Endothelial cell of umbilical vein (primary cell): ENCODE results near the gene CDKL4. TPM values are rescaled to one million over a fixed set of nuclear protein-coding genes. Genes with fewer than 3 reads are reported as not detected.

Experiments
- BruUV-seq: library from RNA; stranded (reverse); fragments of 400-500 nt; replicated peaks from 2 replicates; lab custom pipeline; 2021; lab: Mats Ljungman, UMichigan
- CTCF ChIA-PET: fragments of 300-600, 350-600 bp; sonication (Branson Sonifier 250); formaldehyde crosslinking; loops from one replicate; lab custom pipeline; 2021; ENCODE audit warnings: antibody characterized with exemption, inconsistent platforms; lab: Charles Lee
- POLR2A ChIA-PET: fragments of 300-600, 350-600 bp; sonication (Branson Sonifier 250); formaldehyde crosslinking; loops from one replicate; lab custom pipeline; 2021; ENCODE audit warnings: antibody characterized with exemption, inconsistent platforms; lab: Charles Lee
- DNase-seq: peaks from one replicate; pipeline ENCODE4 v3.0.0-alpha.2; 2011; ENCODE audit warnings: low read depth, low spot score
- FAIRE-seq: peaks from 2 replicates; lab custom pipeline; 2011; peaks lifted over from hg19 to GRCh38; lab: Jason Lieb, UNC
- H2AFZ ChIP-seq: 2 replicates; pipeline ENCODE4 v1.6.0; 2012; ENCODE audit warnings: low read depth, low read length, control low read depth, inconsistent platforms
- H3K27ac ChIP-seq: 2 replicates; pipeline ENCODE4 v1.5.1; 2011; ENCODE audit warnings: low read depth, mild to moderate bottlenecking, control low read depth, low read length, moderate library complexity; ENCODE audit not compliant: insufficient read depth
- H3K27me3 ChIP-seq, 2 experiments: 2 replicates each; pipeline versions ENCODE4 v1.6.0 to v1.6.1; 2011; ENCODE audit warnings: low read length in 2 of 2, mixed read lengths in 1 of 2; ENCODE audit not compliant: control insufficient read depth in 2 of 2, insufficient read depth in 2 of 2
- H3K36me3 ChIP-seq, 2 experiments: 2 replicates in 1 of 2; 3 replicates in 1 of 2; pipeline ENCODE4 v1.5.1; 2011; ENCODE audit warnings: low read length in 2 of 2, mild to moderate bottlenecking in 1 of 2, moderate library complexity in 1 of 2; ENCODE audit not compliant: control insufficient read depth in 2 of 2, insufficient read depth in 2 of 2; ENCODE audit errors: extremely low read depth in 1 of 2
- H3K4me1 ChIP-seq: 3 replicates; pipeline ENCODE4 v1.5.1; 2011; ENCODE audit warnings: mild to moderate bottlenecking, low read length; ENCODE audit not compliant: control insufficient read depth, insufficient read depth; ENCODE audit errors: extremely low read depth
- H3K4me2 ChIP-seq: 2 replicates; pipeline ENCODE4 v1.6.1; 2011; ENCODE audit warnings: low read length, control low read depth, mixed read lengths; ENCODE audit not compliant: insufficient read depth
- H3K4me3 ChIP-seq, 3 experiments: fragments of 200-600 bp in 1 of 3; sonication (generic), shearing (Covaris generic) in 1 of 3; replicated peaks in 1 of 3; 2 replicates each; pipeline ENCODE4 v1.5.1; 2011 to 2016; ENCODE audit warnings: control low read depth in 3 of 3, low read length in 3 of 3, mild to moderate bottlenecking in 2 of 3, inconsistent platforms in 1 of 3, low read depth in 1 of 3, moderate library complexity in 1 of 3; ENCODE audit not compliant: insufficient read depth in 1 of 3
- H3K79me2 ChIP-seq: 2 replicates; pipeline ENCODE4 v1.6.0; 2012; ENCODE audit warnings: low read length, inconsistent platforms; ENCODE audit not compliant: control insufficient read depth, insufficient read depth
- H3K9ac ChIP-seq: replicated peaks from 2 replicates; pipeline ENCODE3; 2011; ENCODE audit warnings: low read length, control low read depth; ENCODE audit not compliant: insufficient read depth; ENCODE audit errors: extremely low read depth
- H3K9me1 ChIP-seq: replicated peaks from 3 replicates; pipeline ENCODE4 v1.6.0; 2011; ENCODE audit warnings: mild to moderate bottlenecking, low read length; ENCODE audit not compliant: control insufficient read depth, insufficient read depth; ENCODE audit errors: extremely low read depth
- H3K9me3 ChIP-seq: replicated peaks from 2 replicates; pipeline ENCODE4 v1.5.1; 2012; ENCODE audit warnings: low read length, inconsistent platforms; ENCODE audit not compliant: control insufficient read depth, insufficient read depth
- H4K20me1 ChIP-seq: replicated peaks from 2 replicates; pipeline ENCODE3; 2011; ENCODE audit warnings: mild to moderate bottlenecking, low read length; ENCODE audit not compliant: control insufficient read depth, insufficient read depth; ENCODE audit errors: extremely low read depth
- EZH2 ChIP-seq: IDR thresholded peaks from 2 replicates; pipeline ENCODE4 v1.6.1; 2012; ENCODE audit warnings: borderline replicate concordance, low read depth, mild to moderate bottlenecking, moderate library complexity, low read length, inconsistent platforms; ENCODE audit not compliant: severe bottlenecking
- FOS ChIP-seq: IDR thresholded peaks from 2 replicates; pipeline ENCODE4 v1.6.1; 2011; ENCODE audit warnings: mild to moderate bottlenecking, low read length, moderate library complexity, borderline replicate concordance; ENCODE audit not compliant: insufficient read depth
- GATA2 ChIP-seq: IDR thresholded peaks from 2 replicates; pipeline ENCODE4 v1.7.0; 2011; ENCODE audit warnings: low read depth, mild to moderate bottlenecking, moderate library complexity, mixed read lengths, low read length; ENCODE audit not compliant: insufficient read length, insufficient read depth
- JUN ChIP-seq: IDR thresholded peaks from 2 replicates; pipeline ENCODE4 v1.6.1; 2011; ENCODE audit warnings: borderline replicate concordance, low read depth; ENCODE audit not compliant: insufficient read length, insufficient read depth
- MAX ChIP-seq: IDR thresholded peaks from 2 replicates; pipeline ENCODE4 v1.6.1; 2011; ENCODE audit not compliant: insufficient read depth, insufficient read length
- MYC ChIP-seq: IDR thresholded peaks from one replicate; pipeline ENCODE4 v1.6.1; 2011; ENCODE audit warnings: mild to moderate bottlenecking, low read depth, low read length
- POLR2A ChIP-seq: IDR thresholded peaks from 2 replicates; pipeline ENCODE4 v1.6.1; 2012; ENCODE audit warnings: low read depth, mild to moderate bottlenecking, control low read depth, low read length
- POLR2AphosphoS5 ChIP-seq: IDR thresholded peaks from 2 replicates; pipeline ENCODE4 v1.6.1; 2012; ENCODE audit warnings: low read depth, mild to moderate bottlenecking, control low read depth, low read length, moderate library complexity; ENCODE audit not compliant: insufficient read depth
- dilution Hi-C: fragments of 300-500 bp; cut with MboI; formaldehyde crosslinking; loops from one replicate; pipeline ENCODE4 v1.15.0; 2019; ENCODE audit warnings: low sequenced_read_pairs; ENCODE audit not compliant: extremely low pct_ligation_motif_present
- intact Hi-C: fragments of 100-400 bp; cut with micrococcal nuclease; formaldehyde crosslinking; loops from one replicate; pipeline ENCODE4 v1.10.0; 2022
- polyA plus RNA-seq, 4 experiments: library from polyadenylated mRNA; depleted of rRNA in 3 of 4; stranded (reverse) in 3 of 4; unstranded in 1 of 4; fragments of >200 nt; gene quantifications; 2 replicates each; pipeline versions ENCODE4 v1.2.1 to v1.2.3, GENCODE V29; 2011 to 2012; ENCODE audit warnings: missing spikeins in 1 of 4
- total RNA-seq: library from RNA; stranded (reverse); gene quantifications from 2 replicates; pipeline ENCODE4 v1.2.3, GENCODE V29; 2021
- TF ChIP-seq, protein P1 (sequence below), 2 donors: IDR thresholded peaks; 1 replicate in 1 of 2; 2 replicates in 1 of 2; pipeline ENCODE4 v1.5.1; 2011; ENCODE audit warnings: low read length in 2 of 2, mild to moderate bottlenecking in 2 of 2, moderate library complexity in 2 of 2, control low read depth in 1 of 2, inconsistent platforms in 1 of 2, low read depth in 1 of 2; ENCODE audit not compliant: insufficient read depth in 1 of 2; ENCODE audit errors: extremely low read depth in 1 of 2

Gene CDKL4
- total and polyA plus RNA-seq, 2 donors (not counting 3 experiments of a cell fraction or from before 2014, with no cell fraction given) = 0.17 to 0.75 TPM

GRCh38 chr2:39154944-39155343 lies 88.8 kb downstream of the CDKL4 start:
- Histone ChIP-seq H3K4me3 (no peak overlapping the region), H3K4me2 (no peak overlapping the region), H2AFZ (no peak overlapping the region), H3K27me3 (no peaks in the 10 kb centered on the region), H3K9me3 (no peaks in the 10 kb centered on the region), H3K4me1 (no peaks in the 10 kb centered on the region), H3K9me1 (no peaks in the 10 kb centered on the region), H3K27ac (no peak overlapping the region), H3K9ac (no peak overlapping the region), H3K36me3 (no peaks in the 10 kb centered on the region), H3K79me2 (no peaks in the 10 kb centered on the region), H4K20me1 (no peaks in the 10 kb centered on the region)
- DNase-seq (no peak), FAIRE-seq (no peak)
- intact Hi-C loops (no loop called here), dilution Hi-C loops (no loop called here)
- TF ChIP-seq, protein P1, sequence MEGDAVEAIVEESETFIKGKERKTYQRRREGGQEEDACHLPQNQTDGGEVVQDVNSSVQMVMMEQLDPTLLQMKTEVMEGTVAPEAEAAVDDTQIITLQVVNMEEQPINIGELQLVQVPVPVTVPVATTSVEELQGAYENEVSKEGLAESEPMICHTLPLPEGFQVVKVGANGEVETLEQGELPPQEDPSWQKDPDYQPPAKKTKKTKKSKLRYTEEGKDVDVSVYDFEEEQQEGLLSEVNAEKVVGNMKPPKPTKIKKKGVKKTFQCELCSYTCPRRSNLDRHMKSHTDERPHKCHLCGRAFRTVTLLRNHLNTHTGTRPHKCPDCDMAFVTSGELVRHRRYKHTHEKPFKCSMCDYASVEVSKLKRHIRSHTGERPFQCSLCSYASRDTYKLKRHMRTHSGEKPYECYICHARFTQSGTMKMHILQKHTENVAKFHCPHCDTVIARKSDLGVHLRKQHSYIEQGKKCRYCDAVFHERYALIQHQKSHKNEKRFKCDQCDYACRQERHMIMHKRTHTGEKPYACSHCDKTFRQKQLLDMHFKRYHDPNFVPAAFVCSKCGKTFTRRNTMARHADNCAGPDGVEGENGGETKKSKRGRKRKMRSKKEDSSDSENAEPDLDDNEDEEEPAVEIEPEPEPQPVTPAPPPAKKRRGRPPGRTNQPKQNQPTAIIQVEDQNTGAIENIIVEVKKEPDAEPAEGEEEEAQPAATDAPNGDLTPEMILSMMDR (IDR thresholded peaks at IDR 0.05; ENCODE audit: extremely low read depth in 1 of 2, insufficient read depth in 1 of 2, low read depth in 1 of 2, low read length in 2 of 2) = no peak
- TF ChIP-seq EZH2 = no peak
- no peak for TF ChIP-seq MYC
- ChIA-PET POLR2A (interaction anchor here (0.5 kb wide), 1 partner anchor 11 kb away, joined by 5 read pairs; no protein-coding TSS in a partner anchor), CTCF (interaction anchor here (1.5 to 2.2 kb wide), 2 partner anchors 13 to 34 kb away, joined by 3 to 7 read pairs; partner anchors contain the start of gene SOS1)
- BruUV-seq = no TSS peak

DNA sequence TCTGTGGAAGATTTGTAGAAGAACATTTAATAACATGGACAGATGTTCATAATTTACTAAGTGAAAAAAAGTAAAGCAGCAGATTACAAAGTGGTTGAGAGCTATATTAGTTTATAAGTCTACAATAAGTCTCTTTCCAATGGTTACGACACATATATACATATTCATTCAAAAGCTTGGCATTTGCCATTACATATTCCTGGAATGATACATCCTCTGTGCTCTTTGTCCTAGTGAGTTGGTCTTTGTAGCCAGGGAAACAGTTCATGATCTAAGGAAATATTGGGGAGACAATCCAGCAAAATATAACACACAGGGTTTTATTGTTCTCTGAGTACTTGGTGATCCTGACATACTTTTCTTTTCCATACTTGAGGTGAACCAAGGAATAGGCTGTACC lies 90.5 kb downstream of the CDKL4 start:
- DNase-seq = no peak
- TF ChIP-seq GATA2 (no peak), POLR2AphosphoS5 (no peak), FOS (no peak), EZH2 (no peak), MAX (no peak), JUN (no peak), MYC (no peak), POLR2A (no peak)
- TF ChIP-seq, protein P1 (IDR thresholded peaks at IDR 0.05; ENCODE audit: extremely low read depth in 1 of 2, insufficient read depth in 1 of 2, low read depth in 1 of 2, low read length in 2 of 2) = no peak
- no peak for FAIRE-seq
- no peak overlapping the region for H3K9ac ChIP-seq
- no TSS peak for BruUV-seq
- H3K27ac ChIP-seq = no peak overlapping the region
- H4K20me1 ChIP-seq = no peaks in the 10 kb centered on the region
- H3K9me3 ChIP-seq = no peaks in the 10 kb centered on the region
- no peak overlapping the region for H2AFZ ChIP-seq
- no peaks in the 10 kb centered on the region for H3K27me3 ChIP-seq
- H3K4me1 ChIP-seq = no peaks in the 10 kb centered on the region
- dilution Hi-C loops = no loop called here
- intact Hi-C loops = no loop called here
- H3K4me2 ChIP-seq = no peak overlapping the region
- H3K36me3 ChIP-seq = no peaks in the 10 kb centered on the region
- no peaks in the 10 kb centered on the region for H3K79me2 ChIP-seq
- ChIA-PET CTCF (no interaction called here), POLR2A (no interaction called here)
- no peak overlapping the region for H3K4me3 ChIP-seq
- no peaks in the 10 kb centered on the region for H3K9me1 ChIP-seq
